OCI-LY7 (cell line): ENCODE measurements around the gene DENND1A. TPM values are rescaled to one million over a fixed set of nuclear protein-coding genes. Genes with fewer than 3 reads are reported as not detected.
"Not testable (repeated sequence)": the region's sequence is repeated elsewhere in the genome, so short reads cannot be mapped to it uniquely, and the experiment has no call there.

ENCODE experiments used
- BruUV-seq: library from RNA; stranded (reverse); fragments of 400-500 nt; replicated peaks from 2 replicates; lab custom pipeline; 2021; lab: Mats Ljungman, UMichigan
- CTCF ChIA-PET: fragments of 300-600 bp; sonication (Branson Sonifier 250); formaldehyde crosslinking; loops from one replicate; lab custom pipeline; 2022; ENCODE audit warnings: antibody characterized with exemption; ENCODE audit not compliant: unreplicated experiment; lab: Charles Lee
- POLR2A ChIA-PET: fragments of 300-600 bp; sonication (Branson Sonifier 250); formaldehyde crosslinking; loops from one replicate; lab custom pipeline; 2022; ENCODE audit warnings: antibody characterized with exemption; lab: Charles Lee
- DNase-seq: peaks from one replicate; pipeline ENCODE4 v3.0.0-alpha.2; 2015; ENCODE audit warnings: low spot score
- H2AFZ ChIP-seq: fragments of 200-600 bp; sonication (generic), shearing (Covaris generic); 2 replicates; pipeline ENCODE4 v1.6.1; 2014; ENCODE audit warnings: mild to moderate bottlenecking, antibody characterized with exemption, low read length, moderate library complexity
- H3K27ac ChIP-seq: fragments of 200-600 bp; sonication (generic); 2 replicates; pipeline ENCODE4 v1.5.1; 2014; ENCODE audit warnings: mixed run types, low read depth, mild to moderate bottlenecking, moderate library complexity, low read length, inconsistent platforms; ENCODE audit not compliant: poor library complexity, severe bottlenecking
- H3K36me3 ChIP-seq: fragments of 200-600 bp; sonication (generic); 2 replicates; pipeline ENCODE4 v1.6.1; 2014; ENCODE audit warnings: mild to moderate bottlenecking, antibody characterized with exemption, low read length, moderate library complexity, mixed read lengths; ENCODE audit not compliant: insufficient read depth
- H3K4me1 ChIP-seq: fragments of 200-600 bp; sonication (generic); 2 replicates; pipeline ENCODE4 v1.5.1; 2014; ENCODE audit warnings: mild to moderate bottlenecking, low read length; ENCODE audit not compliant: insufficient read depth, poor library complexity, severe bottlenecking
- H3K4me2 ChIP-seq: fragments of 200-600 bp; sonication (generic); 2 replicates; pipeline ENCODE4 v1.6.1; 2014; ENCODE audit warnings: mild to moderate bottlenecking, low read length
- H3K4me3 ChIP-seq: fragments of 200-600 bp; sonication (generic); 2 replicates; pipeline ENCODE4 v1.5.1; 2014; ENCODE audit warnings: mild to moderate bottlenecking, low read depth, low read length; ENCODE audit not compliant: poor library complexity, severe bottlenecking
- H3K79me2 ChIP-seq: fragments of 200-600 bp; sonication (generic); 2 replicates; pipeline ENCODE4 v1.6.1; 2016; ENCODE audit warnings: low read depth, mild to moderate bottlenecking, low read length, moderate library complexity, mixed read lengths; ENCODE audit not compliant: insufficient read depth
- H3K9me2 ChIP-seq: fragments of 200-600 bp; sonication (generic); 2 replicates; pipeline ENCODE4 v1.6.1; 2016; ENCODE audit warnings: mild to moderate bottlenecking, low read length, mixed read lengths; ENCODE audit not compliant: insufficient read depth
- H3K9me3 ChIP-seq: fragments of 200-600 bp; sonication (generic); 2 replicates; pipeline ENCODE4 v1.6.1; 2014; ENCODE audit warnings: mild to moderate bottlenecking, mixed run types, low read length, mixed read lengths
- H4K20me1 ChIP-seq: fragments of 200-600 bp; sonication (generic); 2 replicates; pipeline ENCODE4 v1.6.1; 2014; ENCODE audit warnings: mild to moderate bottlenecking, antibody characterized with exemption, low read length, moderate library complexity, mixed read lengths; ENCODE audit not compliant: insufficient read depth
- EZH2phosphoT487 ChIP-seq: fragments of 200-600 bp; sonication (generic); IDR thresholded peaks from 2 replicates; pipeline ENCODE4 v1.6.1; 2018; ENCODE audit warnings: low read depth, borderline replicate concordance, mild to moderate bottlenecking, mixed run types, antibody characterized with exemption, low read length, moderate library complexity, mixed read lengths
- intact Hi-C: fragments of 100-400 bp; cut with micrococcal nuclease; formaldehyde crosslinking; loops from one replicate; pipeline ENCODE4 v1.10.0; 2022; ENCODE audit not compliant: unreplicated experiment
- total RNA-seq, 2 experiments: library from RNA; depleted of rRNA in 1 of 2; stranded (reverse); fragments of >200 nt in 1 of 2; shearing (Covaris generic) in 1 of 2; gene quantifications; 2 replicates each; pipeline ENCODE4 v1.2.3, GENCODE V29; 2014 to 2022
- TF ChIP-seq, protein P1 (sequence below): fragments of 200-600 bp; sonication (generic); conservative IDR thresholded peaks from 2 replicates; pipeline ENCODE4 v1.5.1; 2014; ENCODE audit warnings: mild to moderate bottlenecking, antibody characterized with exemption, low read length, moderate library complexity, mixed read lengths

DENND1A gene
- total RNA-seq, 2 experiments from 2014 or later, result 17.9 to 36.3 TPM

DNA sequence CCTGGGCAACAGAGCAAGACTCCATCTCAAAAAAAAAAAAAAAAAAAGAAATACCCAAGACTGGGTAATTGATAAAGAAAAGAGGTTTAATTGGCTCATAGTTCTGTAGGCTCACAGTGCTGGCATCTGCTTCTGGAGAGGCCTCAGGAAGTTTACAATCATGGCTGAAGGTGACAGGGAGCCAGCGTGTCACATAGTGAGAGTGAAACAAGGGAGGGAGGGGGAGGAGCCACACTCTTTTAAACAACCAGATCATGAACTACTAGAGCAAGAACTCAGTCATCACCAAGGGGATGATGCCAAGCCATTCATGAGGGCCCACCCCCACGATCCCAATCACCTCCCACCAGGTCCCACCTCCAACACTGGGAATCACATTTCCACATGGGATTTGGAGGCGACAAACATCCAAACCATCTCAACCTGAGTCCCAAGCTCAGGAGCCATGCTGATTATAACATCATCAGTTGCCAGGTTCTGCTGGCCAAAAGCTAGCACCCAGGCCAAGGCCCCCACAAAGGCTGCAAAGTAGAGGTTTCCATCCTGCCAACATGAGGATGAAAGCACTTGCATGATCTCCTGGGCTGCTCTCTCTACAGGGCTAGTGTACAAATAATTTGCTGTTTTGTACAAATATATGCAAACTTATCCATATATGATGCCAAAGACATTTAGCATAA lies 15.3 kb downstream of the DENND1A start:
- Histone ChIP-seq H2AFZ (no peak overlapping the region), H3K79me2 (0 out of 2 replicates have a peak, but pooled peaks cover 6% of the 10 kb centered on the region), H3K4me2 (no peak overlapping the region), H3K4me3 (no peak overlapping the region), H3K4me1 (no peaks in the 10 kb centered on the region), H3K9me2 (no peaks in the 10 kb centered on the region), H3K9me3 (peaks cover 5% of the 10 kb centered on the region; the same call in 1 of the 2 replicates), H3K36me3 (no peaks in the 10 kb centered on the region), H4K20me1 (no peaks in the 10 kb centered on the region), H3K27ac (no peak overlapping the region)
- ChIA-PET CTCF (no interaction called here), POLR2A (no interaction called here)
- no TSS peak for BruUV-seq
- intact Hi-C loops, result no loop called here
- DNase-seq, result no peak
- no peak for TF ChIP-seq EZH2phosphoT487
- TF ChIP-seq, protein P1, sequence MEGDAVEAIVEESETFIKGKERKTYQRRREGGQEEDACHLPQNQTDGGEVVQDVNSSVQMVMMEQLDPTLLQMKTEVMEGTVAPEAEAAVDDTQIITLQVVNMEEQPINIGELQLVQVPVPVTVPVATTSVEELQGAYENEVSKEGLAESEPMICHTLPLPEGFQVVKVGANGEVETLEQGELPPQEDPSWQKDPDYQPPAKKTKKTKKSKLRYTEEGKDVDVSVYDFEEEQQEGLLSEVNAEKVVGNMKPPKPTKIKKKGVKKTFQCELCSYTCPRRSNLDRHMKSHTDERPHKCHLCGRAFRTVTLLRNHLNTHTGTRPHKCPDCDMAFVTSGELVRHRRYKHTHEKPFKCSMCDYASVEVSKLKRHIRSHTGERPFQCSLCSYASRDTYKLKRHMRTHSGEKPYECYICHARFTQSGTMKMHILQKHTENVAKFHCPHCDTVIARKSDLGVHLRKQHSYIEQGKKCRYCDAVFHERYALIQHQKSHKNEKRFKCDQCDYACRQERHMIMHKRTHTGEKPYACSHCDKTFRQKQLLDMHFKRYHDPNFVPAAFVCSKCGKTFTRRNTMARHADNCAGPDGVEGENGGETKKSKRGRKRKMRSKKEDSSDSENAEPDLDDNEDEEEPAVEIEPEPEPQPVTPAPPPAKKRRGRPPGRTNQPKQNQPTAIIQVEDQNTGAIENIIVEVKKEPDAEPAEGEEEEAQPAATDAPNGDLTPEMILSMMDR, result no peak

DNA sequence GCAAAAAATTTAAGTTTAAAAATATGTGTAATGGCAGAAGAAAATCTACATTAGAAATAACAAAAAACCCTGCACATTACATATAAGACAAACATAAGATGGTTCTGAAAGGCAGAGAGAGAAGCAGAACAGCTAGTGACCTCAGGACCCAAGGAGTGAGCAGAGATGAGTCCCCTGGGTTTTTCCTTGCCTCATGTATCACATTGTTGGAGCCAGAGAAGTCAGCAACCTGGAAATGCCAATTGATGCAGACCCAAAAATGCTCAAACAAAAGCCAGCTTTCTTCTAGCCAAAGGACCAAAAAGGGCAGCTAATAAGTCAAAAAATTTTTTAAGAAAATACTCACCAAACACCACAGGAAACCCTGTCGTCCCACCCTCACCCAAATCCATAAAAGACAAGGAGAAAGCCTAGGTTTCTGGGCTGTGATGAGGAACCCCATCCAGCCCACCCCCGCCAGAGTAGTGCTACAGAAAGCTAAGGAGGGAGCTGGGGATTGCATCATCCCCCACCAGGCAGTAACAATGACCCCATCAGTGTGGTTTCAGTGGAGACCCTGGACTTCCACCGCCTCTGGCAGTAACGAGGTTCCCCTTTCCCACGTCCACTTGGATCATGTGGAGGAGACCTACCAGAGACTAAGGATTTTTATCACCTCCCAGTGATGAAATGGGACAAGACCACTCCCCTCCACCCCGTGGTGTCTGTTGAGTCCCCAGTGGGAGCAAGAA lies 17.6 kb downstream of the DENND1A start:
- H3K9me2 ChIP-seq, result no peaks in the 10 kb centered on the region
- intact Hi-C loops, result no loop called here
- H3K79me2 ChIP-seq, result 0 out of 2 replicates have a peak, but pooled peaks cover 10% of the 10 kb centered on the region
- no peaks in the 10 kb centered on the region for H3K4me1 ChIP-seq
- H3K4me2 ChIP-seq, result no peak overlapping the region
- H4K20me1 ChIP-seq, result no peaks in the 10 kb centered on the region
- H2AFZ ChIP-seq, result no peak overlapping the region
- BruUV-seq, result no TSS peak
- peaks cover 5% of the 10 kb centered on the region; the same call in 1 of the 2 replicates for H3K9me3 ChIP-seq
- CTCF ChIA-PET, result interaction anchor here (0.6 kb wide), 1 partner anchor 44 kb away, joined by 6 read pairs; no protein-coding TSS in a partner anchor
- H3K36me3 ChIP-seq, result no peaks in the 10 kb centered on the region
- POLR2A ChIA-PET, result no interaction called here
- no peak overlapping the region for H3K27ac ChIP-seq
- no peak for TF ChIP-seq EZH2phosphoT487
- TF ChIP-seq, protein P1, result no peak
- no peak overlapping the region for H3K4me3 ChIP-seq
- DNase-seq, result no peak

DNA sequence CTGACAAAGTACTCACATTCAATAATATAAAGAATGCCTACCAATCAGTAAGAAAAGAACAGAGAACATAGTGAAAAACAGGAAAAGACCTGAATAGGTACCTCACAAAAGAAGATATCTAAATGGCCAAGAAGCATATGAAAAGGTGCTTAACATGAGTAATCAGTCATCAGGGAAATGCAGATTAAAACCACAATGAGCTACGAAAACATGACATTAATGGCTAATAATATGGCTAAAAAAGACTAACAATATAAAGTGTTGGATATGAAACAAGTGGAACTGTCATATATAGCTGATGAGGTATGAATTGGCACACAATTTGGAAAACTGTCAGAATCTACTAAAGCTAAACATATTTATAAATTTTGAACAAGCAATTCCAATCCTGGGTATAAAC lies 18.9 kb downstream of the DENND1A start:
- no peak overlapping the region for H3K27ac ChIP-seq
- intact Hi-C loops, result no loop called here
- POLR2A ChIA-PET, result no interaction called here
- TF ChIP-seq EZH2phosphoT487, result no peak
- TF ChIP-seq, protein P1, result no peak
- no peaks in the 10 kb centered on the region for H3K36me3 ChIP-seq
- no peak overlapping the region for H3K4me3 ChIP-seq
- 0 out of 2 replicates have a peak, but pooled peaks cover 10% of the 10 kb centered on the region for H3K79me2 ChIP-seq
- DNase-seq, result no peak
- H3K4me1 ChIP-seq, result no peaks in the 10 kb centered on the region
- no TSS peak for BruUV-seq
- CTCF ChIA-PET, result no interaction called here
- no peak overlapping the region for H2AFZ ChIP-seq
- H4K20me1 ChIP-seq, result no peaks in the 10 kb centered on the region
- H3K9me3 ChIP-seq, result peaks cover 5% of the 10 kb centered on the region; the same call in 1 of the 2 replicates
- H3K4me2 ChIP-seq, result no peak overlapping the region
- H3K9me2 ChIP-seq, result no peaks in the 10 kb centered on the region

DNA sequence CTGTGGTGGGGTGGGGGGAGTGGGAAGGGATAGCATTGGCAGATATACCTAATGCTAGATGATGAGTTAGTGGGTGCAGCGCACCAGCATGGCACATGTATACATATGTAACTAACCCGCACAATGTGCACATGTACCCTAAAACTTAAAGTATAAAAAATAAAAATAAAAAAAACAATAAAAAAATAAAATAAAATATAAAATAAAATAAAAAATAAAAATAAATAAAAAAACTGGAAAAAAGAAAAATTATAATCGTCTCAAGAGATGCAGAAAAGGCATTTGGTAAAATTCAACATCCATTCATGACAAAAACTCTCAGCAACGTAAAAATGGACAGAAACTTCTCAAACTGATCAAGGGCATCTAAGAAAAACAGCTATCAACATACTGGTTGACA lies 20.7 kb downstream of the DENND1A start:
- CTCF ChIA-PET, DNase-seq, H4K20me1 ChIP-seq, H3K9me3 ChIP-seq, H3K27ac ChIP-seq, H3K9me2 ChIP-seq, H3K79me2 ChIP-seq, BruUV-seq, H3K36me3 ChIP-seq, H2AFZ ChIP-seq, H3K4me3 ChIP-seq, H3K4me1 ChIP-seq, intact Hi-C loops, H3K4me2 ChIP-seq: not testable (repeated sequence)
- POLR2A ChIA-PET, result interaction anchor here (0.7 kb wide), 1 partner anchor 952 kb away, joined by 3 read pairs; no protein-coding TSS in a partner anchor
